HG02981 (cell line): ENCODE measurements around the gene ANKHD1.

Experiments
- ATAC-seq: cut with Tn5 transposase; IDR thresholded peaks from one replicate; pipeline ENCODE4 v1.9.1; 2021; ENCODE audit warnings: mild to moderate bottlenecking, moderate library complexity; ENCODE audit not compliant: unreplicated experiment

ANKHD1 gene

GRCh38 chr5:140542972-140543371 lies 141.3 kb downstream of the ANKHD1 start:
- no peak for ATAC-seq

- ATAC-seq, result no peak
These were observed 143.4 kb downstream of the ANKHD1 start for GRCh38 chr5:140544986-140545385.

GRCh38 chr5:140545606-140546005 lies 144.0 kb downstream of the ANKHD1 start:
- no peak for ATAC-seq

- no peak for ATAC-seq
These were observed 145.3 kb downstream of the ANKHD1 start for GRCh38 chr5:140546851-140547507.

- peak; percentile 99 for ATAC-seq
These were observed 146.1 kb downstream of the ANKHD1 start, which contains the start of gene EIF4EBP3 for GRCh38 chr5:140547508-140548299. Gene EIF4EBP3, plus strand, starts transcription at chr5:140547662. Its CDS starts 76 bp downstream, at chr5:140547738.

- ATAC-seq, result no peak
These were observed 146.7 kb downstream of the ANKHD1 start for GRCh38 chr5:140548300-140548688.

GRCh38 chr5:140548791-140549190 lies 147.2 kb downstream of the ANKHD1 start:
- no peak for ATAC-seq

GRCh38 chr5:140549237-140550144 lies 147.9 kb downstream of the ANKHD1 start:
- no peak for ATAC-seq

GRCh38 chr5:140550147-140551079 lies 148.8 kb downstream of the ANKHD1 start:
- no peak for ATAC-seq

GRCh38 chr5:140551872-140552271 lies 150.2 kb downstream of the ANKHD1 start:
- no peak for ATAC-seq

GRCh38 chr5:140553657-140554056 lies 152.0 kb downstream of the ANKHD1 start:
- ATAC-seq, result no peak

GRCh38 chr5:140554454-140554853 lies 152.8 kb downstream of the ANKHD1 start:
- no peak for ATAC-seq

GRCh38 chr5:140555747-140556312 lies 154.2 kb downstream of the ANKHD1 start:
- ATAC-seq, result peak; percentile 27

- no peak for ATAC-seq
These were observed 154.8 kb downstream of the ANKHD1 start for GRCh38 chr5:140556438-140556837.

GRCh38 chr5:140557136-140557805 lies 155.6 kb downstream of the ANKHD1 start, which contains the start of gene SRA1:
Gene SRA1, minus strand, starts transcription at chr5:140557473. Its CDS starts 21 bp downstream, at chr5:140557452.
- ATAC-seq, result peak; percentile 96

GRCh38 chr5:140557965-140558364 lies 156.3 kb downstream of the ANKHD1 start:
- ATAC-seq, result no peak

GRCh38 chr5:140558542-140558941 lies 156.9 kb downstream of the ANKHD1 start:
- ATAC-seq, result no peak

- no peak for ATAC-seq
These were observed 158.6 kb downstream of the ANKHD1 start for GRCh38 chr5:140560227-140560626.
